ENCODE measurements around the gene PBXIP1. TPM values are rescaled to one million over a fixed set of nuclear protein-coding genes. Genes with fewer than 3 reads are reported as not detected.

PBXIP1 gene
- total RNA-seq, 1 experiment from 2014 or later: 51.0 TPM

- peak; percentile 100 for DNase-seq (ENCODE audit: low spot score)
Observed at GRCh38 chr1:154973344-154974101, 17.6 kb upstream of the PBXIP1 start.

DNA sequence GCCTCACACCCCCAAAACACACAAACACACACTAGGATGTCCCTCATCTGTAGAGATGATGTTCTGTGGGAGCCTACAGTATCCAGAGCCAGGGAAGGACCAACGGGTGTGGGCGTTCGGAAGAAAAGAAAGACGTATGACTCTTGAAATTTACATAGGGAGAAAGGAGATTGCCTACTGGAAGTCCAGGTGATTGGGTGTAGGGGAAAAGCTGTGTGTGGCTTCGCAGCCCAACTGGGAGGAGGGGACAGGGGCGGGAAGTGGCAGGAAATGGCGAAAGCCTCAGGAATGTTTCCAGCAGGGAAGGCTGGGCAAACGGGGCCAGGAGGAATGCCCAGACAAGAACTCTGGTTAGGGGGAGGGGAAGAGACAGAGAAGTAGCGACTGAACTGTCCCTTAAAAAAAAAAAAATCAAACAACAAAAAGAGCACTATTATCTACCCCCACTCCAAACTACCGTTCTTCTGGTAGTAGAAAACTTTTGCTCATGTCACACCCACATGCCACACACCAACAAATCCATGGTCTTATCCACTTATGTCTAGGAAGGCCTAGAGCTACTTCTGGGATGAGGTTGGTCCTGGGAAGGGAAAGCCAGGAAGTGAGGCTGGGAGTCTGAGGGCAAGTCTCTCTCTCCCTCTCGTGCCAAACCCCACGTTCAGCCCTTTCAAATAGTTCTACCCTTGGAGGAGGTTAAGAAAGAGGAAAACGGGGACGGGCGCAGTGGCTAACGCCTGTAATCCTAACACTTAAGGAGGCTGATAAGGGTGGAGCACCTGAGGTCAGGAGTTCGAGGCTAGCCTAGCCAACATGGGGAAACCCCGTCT lies 16.8 kb upstream of the PBXIP1 start:
- DNase-seq (ENCODE audit: low spot score): peak; percentile 99

DNA sequence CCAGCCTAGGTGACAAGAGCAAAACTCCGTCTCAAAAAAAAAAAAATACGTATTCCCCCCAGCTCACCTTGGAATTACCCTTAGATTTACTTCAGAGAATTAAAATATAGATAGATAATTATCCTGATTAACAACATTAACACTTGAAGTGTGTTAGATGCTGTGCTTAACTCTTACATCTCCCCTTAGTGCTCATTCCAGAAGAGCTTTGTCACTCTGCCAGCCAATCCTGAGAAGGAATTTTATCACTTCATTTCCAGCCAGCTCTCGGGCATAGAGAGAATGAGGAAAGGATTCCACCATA lies 16.3 kb upstream of the PBXIP1 start:
- DNase-seq (ENCODE audit: low spot score): no peak

DNA sequence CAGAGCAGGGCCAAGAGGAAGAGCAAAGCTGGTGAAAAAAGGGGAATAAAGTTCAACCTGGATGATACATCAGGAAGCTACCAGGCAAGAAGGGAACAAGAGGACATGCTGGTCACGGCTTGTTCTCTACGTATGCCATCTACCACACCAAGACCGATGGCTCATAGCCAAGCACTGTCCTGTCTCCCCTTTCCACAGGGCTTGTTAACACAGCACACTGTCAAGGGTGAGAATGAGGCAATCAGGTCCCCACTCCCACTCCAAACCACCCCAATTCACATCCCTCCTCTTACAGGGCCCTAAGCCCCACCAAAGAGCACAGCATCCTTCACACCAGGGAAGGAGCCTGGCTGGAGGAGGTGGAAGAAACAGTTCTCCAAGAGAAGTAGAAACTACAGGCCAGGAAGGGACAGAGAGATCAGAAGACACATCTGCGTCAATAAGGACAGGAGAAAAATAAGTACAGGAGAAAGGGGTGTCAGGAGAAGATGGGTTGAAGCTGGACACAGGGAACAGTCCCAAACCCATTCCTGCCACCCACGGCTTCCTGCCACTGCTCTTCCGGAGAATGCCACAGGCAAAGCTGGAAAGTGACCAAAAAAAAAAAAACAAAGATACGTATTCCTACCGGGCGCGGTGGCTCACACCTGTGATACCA lies 15.6 kb upstream of the PBXIP1 start:
- DNase-seq (ENCODE audit: low spot score): peak; percentile 73

GRCh38 chr1:154970631-154971340 lies 14.9 kb upstream of the PBXIP1 start, which contains the start of gene SHC1:
SHC1 (minus strand) TSS chr1:154970747; CDS start chr1:154970526, 221 bp downstream.
- DNase-seq (ENCODE audit: low spot score): peak; percentile 99

- no peak for DNase-seq (ENCODE audit: low spot score)
Observed at GRCh38 chr1:154969860-154970452, 14.1 kb upstream of the PBXIP1 start.

GRCh38 chr1:154969246-154969645 lies 13.3 kb upstream of the PBXIP1 start:
- no peak for DNase-seq (ENCODE audit: low spot score)

GRCh38 chr1:154968731-154969130 lies 12.8 kb upstream of the PBXIP1 start:
- DNase-seq (ENCODE audit: low spot score): no peak

DNA sequence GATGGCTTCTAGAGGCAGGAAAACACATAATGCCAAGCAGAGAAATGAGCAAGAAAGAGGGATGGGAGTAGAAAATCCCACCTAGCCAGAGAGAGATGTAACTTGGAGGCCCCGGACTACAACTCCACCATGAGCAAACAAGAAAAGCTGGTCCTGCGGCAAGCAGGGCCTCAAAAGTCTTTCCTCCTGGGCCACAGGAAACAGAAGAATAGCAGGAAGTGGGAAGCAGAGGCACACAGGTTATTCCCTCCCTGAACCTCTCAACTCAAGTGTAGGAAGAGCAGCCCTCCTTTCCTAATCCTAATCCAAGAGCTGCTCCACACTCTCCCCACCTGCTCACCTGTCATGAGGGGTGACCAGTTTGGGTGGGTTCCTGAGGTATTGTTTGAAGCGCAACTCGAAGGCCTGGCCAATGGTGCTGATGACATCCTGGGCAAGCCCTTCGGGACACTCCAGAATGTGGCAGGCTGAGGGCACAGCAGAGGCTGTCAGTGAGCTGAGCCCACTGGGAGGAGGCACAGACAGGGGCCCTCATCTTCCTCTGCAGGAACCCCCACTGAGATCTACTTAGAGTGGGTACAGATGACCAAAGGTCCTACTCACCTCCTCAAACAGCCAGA lies 11.5 kb upstream of the PBXIP1 start:
- DNase-seq (ENCODE audit: low spot score): no peak

DNA sequence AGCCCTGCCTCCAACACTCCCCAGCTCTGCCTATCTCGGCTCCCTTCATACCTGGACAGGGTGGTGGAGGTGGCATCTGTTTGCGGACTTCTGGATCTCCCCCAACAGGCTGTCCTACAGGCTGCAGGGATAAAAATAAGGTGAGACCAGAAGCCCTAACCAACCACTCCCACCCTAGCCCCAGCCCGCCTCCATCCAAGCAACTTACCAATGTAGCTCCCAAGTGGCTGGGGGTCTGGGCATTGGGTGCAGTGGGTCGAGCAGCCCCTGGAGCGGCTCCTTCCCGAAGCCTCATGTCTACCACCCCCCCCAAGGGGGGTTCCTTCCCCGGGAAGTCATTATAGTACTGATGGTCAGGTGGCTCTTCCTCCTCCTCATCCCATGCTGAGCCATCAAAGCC lies 10.2 kb upstream of the PBXIP1 start:
- no peak for DNase-seq (ENCODE audit: low spot score)

GRCh38 chr1:154964359-154964758 lies 8.5 kb upstream of the PBXIP1 start:
- DNase-seq (ENCODE audit: low spot score): no peak

- no peak for DNase-seq (ENCODE audit: low spot score)
Observed at GRCh38 chr1:154963643-154964042, 7.7 kb upstream of the PBXIP1 start.

GRCh38 chr1:154962795-154963330 lies 7.0 kb upstream of the PBXIP1 start:
- no peak for DNase-seq (ENCODE audit: low spot score)

DNA sequence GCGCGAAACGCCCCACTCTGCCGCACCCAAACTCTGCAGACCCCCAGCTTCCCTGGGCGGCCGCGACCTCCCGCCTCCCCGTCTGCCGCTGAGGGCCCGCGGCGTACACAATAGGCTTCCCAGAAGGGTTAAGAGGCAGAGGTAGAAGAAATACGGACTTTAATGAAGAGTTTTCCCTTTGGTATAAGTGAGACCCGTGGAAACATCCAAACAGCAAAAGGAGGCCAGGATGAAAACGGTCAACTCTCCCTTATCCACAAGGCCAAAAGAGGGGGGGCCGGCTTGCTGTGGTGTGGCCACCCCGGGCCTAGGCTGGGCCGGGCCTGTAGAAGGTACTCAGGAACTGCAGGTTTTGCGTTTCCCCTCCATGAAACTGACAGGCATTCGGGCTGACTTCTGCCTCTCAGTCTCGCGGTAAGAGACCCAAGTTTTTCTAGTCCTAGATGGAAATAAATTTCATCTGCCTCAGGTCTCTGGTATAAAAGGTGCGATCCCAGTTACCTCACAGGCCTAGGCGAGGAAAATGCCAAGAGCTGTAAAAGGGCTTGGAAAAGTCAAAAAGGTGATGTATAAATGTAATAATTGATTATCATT lies 6.4 kb upstream of the PBXIP1 start:
- DNase-seq (ENCODE audit: low spot score): no peak

- peak; percentile 68 for DNase-seq (ENCODE audit: low spot score)
Observed at GRCh38 chr1:154961207-154962155, 5.6 kb upstream of the PBXIP1 start, which contains the start of gene PYGO2. PYGO2 (minus strand) TSS chr1:154961782; CDS start chr1:154961576, 206 bp downstream.

GRCh38 chr1:154960446-154961136 lies 4.7 kb upstream of the PBXIP1 start:
- DNase-seq (ENCODE audit: low spot score): no peak

- DNase-seq (ENCODE audit: low spot score): no peak
Observed at GRCh38 chr1:154959426-154959780, 3.5 kb upstream of the PBXIP1 start.

GRCh38 chr1:154958681-154959425 lies 3.0 kb upstream of the PBXIP1 start:
- no peak for DNase-seq (ENCODE audit: low spot score)

Measured in A172 (cell line).